Stomach (tissue), 9 donors: ENCODE results near the gene ZNF778. TPM values are rescaled to one million over a fixed set of nuclear protein-coding genes. Genes with fewer than 3 reads are reported as not detected.

Experiments used
- DNase-seq, 2 donors: peaks; one replicate each; pipeline versions ENCODE4 v3.0.0 to v3.0.0-alpha.2; 2013 to 2019
- H3K27ac ChIP-seq, 5 donors: fragments of 200-600 bp in 4 of 5; sonication (generic) in 4 of 5; one replicate each; pipeline ENCODE4 v1.5.1; 2013 to 2019; ENCODE audit warnings: mild to moderate bottlenecking in 1 of 5, moderate library complexity in 1 of 5
- H3K27me3 ChIP-seq, 3 donors: fragments of 200-600 bp; sonication (generic); one replicate each; pipeline ENCODE4 v1.5.1; 2017 to 2019; ENCODE audit warnings: mixed run types in 1 of 3
- H3K36me3 ChIP-seq, 4 donors: fragments of 200-600 bp; sonication (generic); 1 replicate in 3 of 4; 2 replicates in 1 of 4; pipeline ENCODE4 v1.5.1; 2016 to 2019
- H3K4me1 ChIP-seq, 4 donors: fragments of 200-600 bp; sonication (generic); one replicate each; pipeline ENCODE4 v1.5.1; 2016 to 2019
- H3K4me3 ChIP-seq, 4 donors: fragments of 200-600 bp; sonication (generic) in 3 of 4; one replicate each; pipeline ENCODE4 v1.5.1; 2016 to 2019; ENCODE audit warnings: mild to moderate bottlenecking in 1 of 4
- H3K9me3 ChIP-seq, 4 donors: fragments of 200-600 bp; sonication (generic); one replicate each; pipeline ENCODE4 v1.5.1; 2016 to 2019
- EP300 ChIP-seq: sonication (generic); formaldehyde crosslinking; IDR thresholded peaks from one replicate; pipeline ENCODE4 v1.6.1; 2017; ENCODE audit warnings: antibody characterized with exemption
- POLR2A ChIP-seq, 4 donors: fragments of 450-650 bp; IDR thresholded peaks; one replicate each; pipeline ENCODE4 v1.6.1; 2016; ENCODE audit warnings: antibody characterized with exemption in 4 of 4, control low read depth in 2 of 4, mild to moderate bottlenecking in 1 of 4, moderate library complexity in 1 of 4
- POLR2AphosphoS5 ChIP-seq, 3 donors: sonication (generic); formaldehyde crosslinking; IDR thresholded peaks; one replicate each; pipeline ENCODE4 v1.6.1; 2016; ENCODE audit warnings: antibody characterized with exemption in 3 of 3
- WGBS, 5 donors: extraction: QIAGEN DNeasy Blood & Tissue Kit in 3 of 5; methylation state at CpG; one replicate each; pipeline versions ENCODE4 v1.1.5 to v1.1.7; 2013 to 2018; 5-methylcytosine and 5-hydroxymethylcytosine counted together
- intact Hi-C: fragments of 100-400 bp; cut with DNase I; formaldehyde crosslinking; loops from one replicate; pipeline ENCODE4 v1.15.1; 2023; ENCODE audit warnings: low total_unique reads
- polyA plus RNA-seq, 3 donors: library from polyadenylated mRNA; stranded (reverse); fragments of 200-250 nt; gene quantifications; one replicate each; pipeline ENCODE4 v1.2.3, GENCODE V29; 2013
- total RNA-seq, 5 donors: library from RNA; depleted of rRNA; stranded (reverse); fragments of >200 nt; gene quantifications; one replicate each; pipeline versions ENCODE4 v1.1.0 to v1.2.3, GENCODE V29; 2014 to 2016
- TF ChIP-seq, protein P1 (sequence below), 7 experiments: fragments of 450-650 bp in 4 of 7; fragments of 200-600 bp in 3 of 7; sonication (generic) in 3 of 7; IDR thresholded peaks; one replicate each; pipeline ENCODE4 v1.5.1; 2016 to 2019; ENCODE audit warnings: antibody characterized with exemption in 7 of 7, control low read depth in 2 of 7, mild to moderate bottlenecking in 1 of 7
- donor health status: healthy with polysubstance abuse.
- donor health status: Bipolar disorder and iron deficiency.
- donor health status: healthy.

The ZNF778 gene
- total and polyA plus RNA-seq, 8 donors = 1.2 to 11.7 (median 4.5) TPM

GRCh38 chr16:89175280-89176146 lies 42.0 kb upstream of the ZNF778 start:
- no peak overlapping the region for H3K4me3 ChIP-seq
- intact Hi-C loops = loop anchor here (10.0 kb wide), 1 partner anchor 441 kb away; no protein-coding TSS in a partner anchor
- 53 to 67% (median 59%) methylated on average over 5 to 20 of the region's 20 CpGs for WGBS, 5 donors
- H3K27ac ChIP-seq = no peak overlapping the region
- peaks cover 12 to 16% (median 15%) of the 10 kb centered on the region in 4 donors for H3K4me1 ChIP-seq
- TF ChIP-seq EP300 (no peak), POLR2AphosphoS5 (IDR thresholded peaks at IDR 0.05) (no peak), POLR2A (IDR thresholded peaks at IDR 0.05) (no peak)
- TF ChIP-seq, protein P1, sequence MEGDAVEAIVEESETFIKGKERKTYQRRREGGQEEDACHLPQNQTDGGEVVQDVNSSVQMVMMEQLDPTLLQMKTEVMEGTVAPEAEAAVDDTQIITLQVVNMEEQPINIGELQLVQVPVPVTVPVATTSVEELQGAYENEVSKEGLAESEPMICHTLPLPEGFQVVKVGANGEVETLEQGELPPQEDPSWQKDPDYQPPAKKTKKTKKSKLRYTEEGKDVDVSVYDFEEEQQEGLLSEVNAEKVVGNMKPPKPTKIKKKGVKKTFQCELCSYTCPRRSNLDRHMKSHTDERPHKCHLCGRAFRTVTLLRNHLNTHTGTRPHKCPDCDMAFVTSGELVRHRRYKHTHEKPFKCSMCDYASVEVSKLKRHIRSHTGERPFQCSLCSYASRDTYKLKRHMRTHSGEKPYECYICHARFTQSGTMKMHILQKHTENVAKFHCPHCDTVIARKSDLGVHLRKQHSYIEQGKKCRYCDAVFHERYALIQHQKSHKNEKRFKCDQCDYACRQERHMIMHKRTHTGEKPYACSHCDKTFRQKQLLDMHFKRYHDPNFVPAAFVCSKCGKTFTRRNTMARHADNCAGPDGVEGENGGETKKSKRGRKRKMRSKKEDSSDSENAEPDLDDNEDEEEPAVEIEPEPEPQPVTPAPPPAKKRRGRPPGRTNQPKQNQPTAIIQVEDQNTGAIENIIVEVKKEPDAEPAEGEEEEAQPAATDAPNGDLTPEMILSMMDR (IDR thresholded peaks at IDR 0.05) = no peak
- no peaks in the 10 kb centered on the region for H3K36me3 ChIP-seq
- DNase-seq = no peak
- H3K27me3 ChIP-seq = peaks cover 0 to 100% (median 6%) of the 10 kb centered on the region in 3 donors
- H3K9me3 ChIP-seq = no peaks in the 10 kb centered on the region

GRCh38 chr16:89176147-89176690 lies 41.3 kb upstream of the ZNF778 start:
- no peaks in the 10 kb centered on the region for H3K9me3 ChIP-seq
- 78 to 88% (median 82%) methylated on average over 17 to 27 of the region's 27 CpGs for WGBS, 5 donors
- H3K27me3 ChIP-seq = peaks cover 0 to 100% (median 0%) of the 10 kb centered on the region in 3 donors
- intact Hi-C loops = loop anchor here (10.0 kb wide), 1 partner anchor 441 kb away; no protein-coding TSS in a partner anchor
- H3K4me3 ChIP-seq = no peak overlapping the region
- TF ChIP-seq POLR2A (IDR thresholded peaks at IDR 0.05) = no peak
- H3K27ac ChIP-seq = no peak overlapping the region
- DNase-seq = no peak
- peaks cover 5 to 9% (median 8%) of the 10 kb centered on the region in 4 donors for H3K4me1 ChIP-seq
- H3K36me3 ChIP-seq = no peaks in the 10 kb centered on the region

DNA sequence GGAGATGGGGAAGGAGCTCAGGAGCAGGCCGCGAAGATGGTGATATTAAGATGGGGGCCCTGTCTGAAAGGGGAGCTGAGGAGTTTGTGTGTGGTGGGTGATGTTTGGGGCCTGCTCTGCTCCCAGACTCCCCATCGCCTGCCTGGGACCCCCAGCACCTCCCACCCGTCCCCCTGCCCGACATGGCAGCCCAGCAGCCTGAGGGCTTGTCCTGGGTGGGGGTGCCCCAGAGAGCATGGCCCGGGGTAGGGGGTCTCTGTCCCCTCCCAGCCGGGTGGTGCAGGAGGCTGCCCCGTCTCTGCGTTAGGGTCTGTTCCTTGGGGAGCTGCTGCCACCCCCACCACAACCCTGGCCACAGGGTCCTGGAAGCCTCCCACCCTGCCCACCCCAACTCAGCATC lies 40.8 kb upstream of the ZNF778 start:
- TF ChIP-seq EP300 = no peak
- no peak for TF ChIP-seq POLR2A (IDR thresholded peaks at IDR 0.05)
- TF ChIP-seq, protein P1 (IDR thresholded peaks at IDR 0.05) = no peak
- TF ChIP-seq POLR2AphosphoS5 (IDR thresholded peaks at IDR 0.05) = no peak

GRCh38 chr16:89177501-89177900 lies 40.0 kb upstream of the ZNF778 start:
- H3K4me3 ChIP-seq = no peak overlapping the region
- DNase-seq = no peak
- H3K27me3 ChIP-seq = peaks cover 0 to 100% (median 0%) of the 10 kb centered on the region in 3 donors
- H3K36me3 ChIP-seq = no peaks in the 10 kb centered on the region
- 67 to 79% (median 74%) methylated on average over 6 to 12 of the region's 12 CpGs for WGBS, 5 donors
- H3K27ac ChIP-seq = no peak overlapping the region
- no peak for TF ChIP-seq POLR2A (IDR thresholded peaks at IDR 0.05)
- TF ChIP-seq EP300 = no peak
- TF ChIP-seq POLR2AphosphoS5 (IDR thresholded peaks at IDR 0.05) = no peak
- TF ChIP-seq, protein P1 (IDR thresholded peaks at IDR 0.05) = no peak
- H3K4me1 ChIP-seq = no peaks in the 10 kb centered on the region
- H3K9me3 ChIP-seq = no peaks in the 10 kb centered on the region
- intact Hi-C loops = loop anchor here (10.0 kb wide), 1 partner anchor 443 kb away; no protein-coding TSS in a partner anchor

More for the DNA sequence above, 40.8 kb upstream of the ZNF778 start:
- no peaks in the 10 kb centered on the region for H3K36me3 ChIP-seq
- no peaks in the 10 kb centered on the region for H3K9me3 ChIP-seq
- 69 to 86% (median 86%) methylated on average over 7 to 9 of the region's 9 CpGs for WGBS, 5 donors
- H3K27me3 ChIP-seq = peaks cover 0 to 100% (median 0%) of the 10 kb centered on the region in 3 donors
- intact Hi-C loops = loop anchor here (10.0 kb wide), 1 partner anchor 442 kb away; no protein-coding TSS in a partner anchor
- DNase-seq = no peak
- no peak overlapping the region for H3K4me3 ChIP-seq
- H3K4me1 ChIP-seq = peaks cover under 1 to 4% (median 3%) of the 10 kb centered on the region in 4 donors
- H3K27ac ChIP-seq = no peak overlapping the region
